Breast epithelium (tissue), 3 donors: ENCODE data around the gene CSH2.
"Not testable (repeated sequence)": the region's sequence is repeated elsewhere in the genome, so short reads cannot be mapped to it uniquely, and the experiment has no call there.

Experiments
- POLR2A ChIP-seq: fragments of 450-650 bp; IDR thresholded peaks from one replicate; pipeline ENCODE4 v1.6.1; 2016; ENCODE audit warnings: antibody characterized with exemption, mild to moderate bottlenecking, moderate library complexity
- POLR2AphosphoS5 ChIP-seq, 3 donors: sonication (generic); formaldehyde crosslinking; IDR thresholded peaks; one replicate each; pipeline ENCODE4 v1.6.1; 2017; ENCODE audit warnings: antibody characterized with exemption in 3 of 3
- TF ChIP-seq, protein P1 (sequence below), 3 donors: fragments of 450-650 bp; IDR thresholded peaks; one replicate each; pipeline ENCODE4 v1.5.1; 2016 to 2017; ENCODE audit warnings: antibody characterized with exemption in 3 of 3, mild to moderate bottlenecking in 3 of 3, moderate library complexity in 3 of 3

- TF ChIP-seq, protein P1, sequence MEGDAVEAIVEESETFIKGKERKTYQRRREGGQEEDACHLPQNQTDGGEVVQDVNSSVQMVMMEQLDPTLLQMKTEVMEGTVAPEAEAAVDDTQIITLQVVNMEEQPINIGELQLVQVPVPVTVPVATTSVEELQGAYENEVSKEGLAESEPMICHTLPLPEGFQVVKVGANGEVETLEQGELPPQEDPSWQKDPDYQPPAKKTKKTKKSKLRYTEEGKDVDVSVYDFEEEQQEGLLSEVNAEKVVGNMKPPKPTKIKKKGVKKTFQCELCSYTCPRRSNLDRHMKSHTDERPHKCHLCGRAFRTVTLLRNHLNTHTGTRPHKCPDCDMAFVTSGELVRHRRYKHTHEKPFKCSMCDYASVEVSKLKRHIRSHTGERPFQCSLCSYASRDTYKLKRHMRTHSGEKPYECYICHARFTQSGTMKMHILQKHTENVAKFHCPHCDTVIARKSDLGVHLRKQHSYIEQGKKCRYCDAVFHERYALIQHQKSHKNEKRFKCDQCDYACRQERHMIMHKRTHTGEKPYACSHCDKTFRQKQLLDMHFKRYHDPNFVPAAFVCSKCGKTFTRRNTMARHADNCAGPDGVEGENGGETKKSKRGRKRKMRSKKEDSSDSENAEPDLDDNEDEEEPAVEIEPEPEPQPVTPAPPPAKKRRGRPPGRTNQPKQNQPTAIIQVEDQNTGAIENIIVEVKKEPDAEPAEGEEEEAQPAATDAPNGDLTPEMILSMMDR (IDR thresholded peaks at IDR 0.05) = not testable (repeated sequence)
- not testable (repeated sequence) for TF ChIP-seq POLR2A; POLR2AphosphoS5 (IDR thresholded peaks at IDR 0.05)
These were observed 43.7 kb upstream of the CSH2 start for GRCh38 chr17:63917206-63917605.
